HG02981 (cell line): ENCODE measurements around the gene MAP1LC3B2.
A peak's percentile ranks its signal among the peaks of the same experiment; 100 is the strongest.

Experiments used
- ATAC-seq: cut with Tn5 transposase; IDR thresholded peaks from one replicate; pipeline ENCODE4 v1.9.1; 2021; ENCODE audit warnings: mild to moderate bottlenecking, moderate library complexity; ENCODE audit not compliant: unreplicated experiment

MAP1LC3B2 gene

DNA sequence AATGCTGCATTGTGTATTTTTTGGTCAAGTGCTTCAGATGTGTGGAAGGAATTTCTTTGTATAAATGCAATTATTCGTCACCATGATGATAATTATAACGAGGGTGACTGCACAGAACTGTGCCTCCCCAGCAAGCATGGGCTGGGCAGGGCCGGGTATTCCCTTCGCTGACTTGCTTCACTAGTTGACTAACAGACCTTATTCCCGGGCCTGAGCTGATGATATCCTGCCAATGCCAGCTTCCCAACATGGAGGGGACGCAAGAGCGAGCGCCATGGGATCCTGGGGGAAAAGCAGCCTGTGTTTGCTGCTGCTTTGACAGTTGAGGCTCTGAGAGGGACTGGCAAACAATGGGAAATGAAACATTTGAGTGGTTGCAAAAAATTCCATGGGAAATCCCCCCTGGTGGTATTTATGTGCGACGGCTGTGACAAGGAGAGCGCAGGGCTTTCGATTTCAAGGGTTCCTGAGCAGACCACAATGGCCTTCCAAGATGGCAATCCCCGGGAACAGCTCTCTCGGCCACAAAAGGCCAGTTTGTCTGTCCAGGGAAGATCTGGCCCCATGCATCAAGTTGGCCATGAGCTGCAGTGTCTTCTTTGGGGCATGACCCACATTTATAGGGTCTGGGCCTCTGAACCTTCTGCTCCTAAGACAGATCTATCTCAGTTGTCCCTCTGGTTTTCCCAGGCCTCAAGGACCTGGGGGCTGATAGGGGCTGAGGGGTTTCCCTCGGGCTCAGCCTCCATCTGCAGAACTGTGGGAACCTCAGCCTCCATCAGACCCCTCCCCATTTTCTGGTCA, 21.9 kb upstream of the MAP1LC3B2 start:
- ATAC-seq: peak; percentile 30

DNA sequence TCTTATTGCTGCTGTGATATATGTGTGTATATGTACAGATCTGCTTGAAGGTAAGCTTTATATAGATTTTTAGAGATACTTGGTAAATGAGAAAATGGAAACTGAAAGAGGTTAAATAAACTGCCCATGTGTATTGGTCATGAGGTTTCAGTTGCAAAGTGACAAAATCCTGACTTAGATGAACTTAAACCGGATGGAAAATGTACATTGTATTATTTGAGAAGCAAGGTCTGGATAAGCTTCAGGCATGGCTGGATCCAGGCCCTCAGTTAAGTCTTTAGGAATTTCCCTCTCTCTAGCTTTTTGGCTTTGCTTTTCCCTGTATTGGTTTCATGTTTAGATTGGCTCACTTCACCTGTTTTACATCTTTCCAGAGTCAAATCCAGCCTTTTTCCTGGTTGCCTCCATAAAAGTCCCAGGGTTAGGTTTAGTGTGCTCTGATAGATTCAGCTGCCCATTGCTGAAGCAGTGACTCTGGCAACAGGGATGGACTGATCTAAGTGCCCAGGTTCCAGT, 21.0 kb upstream of the MAP1LC3B2 start:
- ATAC-seq: peak; percentile 41

DNA sequence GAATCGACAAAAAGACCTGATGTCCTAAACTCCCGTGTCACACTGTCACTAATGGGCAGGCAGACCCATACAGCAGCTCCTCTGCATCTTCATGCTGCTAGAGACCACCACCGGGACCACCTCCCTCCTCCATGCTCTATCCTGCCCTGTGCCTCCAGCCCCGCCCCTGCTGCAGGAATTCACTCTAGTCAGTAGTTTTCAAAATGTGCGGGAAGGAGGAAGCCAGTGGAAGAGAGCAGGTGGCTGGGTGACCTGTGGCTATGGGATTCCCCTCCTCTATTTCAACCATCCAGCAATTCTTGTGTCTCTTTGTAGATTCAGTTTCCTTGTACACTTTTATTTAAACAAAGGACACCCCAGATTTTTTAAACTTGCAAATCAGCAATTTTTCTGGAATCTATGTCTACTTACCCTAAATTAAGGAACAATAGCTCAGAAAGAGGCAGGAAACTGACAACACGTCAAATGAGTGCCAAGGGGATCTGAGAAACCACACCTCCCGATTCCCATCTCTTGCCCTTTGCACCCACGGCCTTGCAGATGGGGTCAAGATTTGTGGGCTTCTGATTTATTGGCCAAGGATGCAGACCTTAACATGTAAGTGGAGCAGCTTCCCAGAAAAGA, 20.4 kb upstream of the MAP1LC3B2 start:
- ATAC-seq: no peak

DNA sequence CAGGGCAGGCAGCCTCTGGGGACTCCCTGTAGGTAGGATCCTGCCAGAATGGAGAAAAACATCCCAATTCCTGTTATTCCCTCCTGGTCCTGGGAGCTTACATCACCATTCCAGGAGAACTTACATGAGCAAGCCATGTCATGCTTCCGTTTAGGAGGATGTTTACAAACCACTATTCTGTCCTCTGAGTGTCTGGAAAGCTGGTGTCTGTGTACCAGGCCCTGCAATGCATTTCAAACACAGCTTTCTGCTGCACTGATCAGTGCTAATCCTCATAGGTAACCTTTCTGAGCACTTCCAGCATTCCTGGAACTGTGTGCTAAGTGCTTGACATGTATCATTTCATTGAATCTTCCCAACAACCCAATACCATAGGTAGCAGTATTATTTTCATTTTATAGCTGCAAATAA, 19.8 kb upstream of the MAP1LC3B2 start:
- ATAC-seq: no peak

DNA sequence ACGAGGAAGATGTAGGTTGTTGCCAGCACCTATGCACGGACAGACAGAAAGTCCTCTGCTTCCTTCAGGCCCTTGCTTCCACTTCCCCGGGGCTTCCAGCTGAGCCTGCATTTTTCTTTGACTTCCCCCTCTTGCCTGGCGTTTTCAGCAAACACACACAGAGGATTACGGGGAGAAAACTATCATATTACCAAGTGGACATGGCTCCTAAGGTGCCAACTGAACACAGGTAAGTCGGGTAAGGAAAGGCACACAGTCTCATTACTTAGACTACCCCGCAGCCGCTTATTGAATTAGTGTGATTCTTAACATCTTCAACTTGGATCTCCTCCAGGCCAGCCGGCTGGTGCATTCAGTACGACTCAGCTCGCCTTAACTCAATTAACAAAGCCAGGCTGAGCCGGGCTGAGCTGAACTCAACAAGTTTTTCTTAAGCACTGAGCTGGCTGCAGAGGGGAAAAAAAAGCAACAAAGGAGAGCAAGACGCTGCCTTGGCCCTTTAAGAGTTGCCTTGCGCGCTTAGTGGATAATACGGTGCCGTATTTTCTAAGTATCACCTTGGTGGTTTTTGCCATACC, 19.2 kb upstream of the MAP1LC3B2 start:
- ATAC-seq: no peak

DNA sequence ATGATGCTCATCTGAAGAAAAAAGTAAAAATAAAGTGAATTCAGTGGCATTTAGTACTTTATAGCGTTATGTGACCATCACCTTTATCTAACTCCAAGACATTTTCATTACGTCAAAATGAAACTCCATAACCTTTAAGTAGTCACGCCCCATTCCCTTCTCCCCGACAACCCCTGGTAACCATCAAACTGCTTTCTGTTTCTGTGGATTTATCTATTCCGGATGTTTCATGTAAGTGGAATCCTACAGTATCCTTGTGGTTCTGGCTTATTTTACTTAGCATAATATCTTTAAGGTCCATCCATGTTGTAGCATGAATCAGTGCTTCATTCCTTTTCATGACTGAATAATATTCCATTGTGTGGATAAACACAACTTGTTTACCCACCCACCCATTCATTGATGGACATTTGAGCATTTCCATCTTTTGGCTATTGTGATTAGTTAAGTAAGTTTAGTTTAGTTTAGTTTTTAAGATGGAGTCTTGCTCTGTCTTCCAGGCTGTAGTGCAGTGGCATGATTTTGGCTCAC, 18.5 kb upstream of the MAP1LC3B2 start:
- no peak for ATAC-seq

DNA sequence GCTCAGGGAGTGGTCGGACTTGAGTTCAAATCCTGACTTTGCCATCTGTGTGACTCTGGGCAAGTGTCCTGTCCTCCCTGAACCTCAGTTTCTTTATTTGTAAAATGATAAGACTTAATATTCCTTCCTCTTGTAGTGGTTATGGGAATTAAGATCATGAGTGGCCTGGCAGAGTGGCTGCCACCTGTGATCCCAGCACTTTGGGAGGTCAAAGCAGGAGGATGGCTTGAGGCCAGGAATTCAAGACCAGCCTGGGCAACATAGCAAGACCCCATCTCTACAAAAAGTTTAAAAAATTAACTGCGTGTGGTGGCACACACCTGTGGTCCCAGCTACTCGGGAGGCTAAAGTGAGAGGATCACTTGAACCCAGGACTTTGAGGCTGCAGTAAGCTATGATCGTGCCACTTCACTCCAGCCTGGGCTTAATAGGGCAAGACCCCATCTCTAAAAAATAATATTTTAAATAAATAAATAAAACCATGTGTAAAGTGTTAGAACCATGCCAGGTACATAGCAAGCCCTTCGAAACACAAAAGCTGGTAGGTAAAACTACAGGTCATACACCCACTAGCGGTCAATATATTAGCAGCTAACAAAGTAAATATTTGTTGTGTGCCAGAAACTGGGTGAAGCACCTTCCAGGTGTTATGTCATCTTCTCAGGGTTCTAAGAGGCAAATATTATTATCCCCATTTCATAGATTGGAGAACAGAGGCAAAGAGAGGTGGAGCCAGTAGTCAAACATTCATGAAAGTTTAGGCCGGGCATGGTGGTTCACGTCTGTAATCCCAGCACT, 17.4 kb upstream of the MAP1LC3B2 start:
- ATAC-seq: no peak

DNA sequence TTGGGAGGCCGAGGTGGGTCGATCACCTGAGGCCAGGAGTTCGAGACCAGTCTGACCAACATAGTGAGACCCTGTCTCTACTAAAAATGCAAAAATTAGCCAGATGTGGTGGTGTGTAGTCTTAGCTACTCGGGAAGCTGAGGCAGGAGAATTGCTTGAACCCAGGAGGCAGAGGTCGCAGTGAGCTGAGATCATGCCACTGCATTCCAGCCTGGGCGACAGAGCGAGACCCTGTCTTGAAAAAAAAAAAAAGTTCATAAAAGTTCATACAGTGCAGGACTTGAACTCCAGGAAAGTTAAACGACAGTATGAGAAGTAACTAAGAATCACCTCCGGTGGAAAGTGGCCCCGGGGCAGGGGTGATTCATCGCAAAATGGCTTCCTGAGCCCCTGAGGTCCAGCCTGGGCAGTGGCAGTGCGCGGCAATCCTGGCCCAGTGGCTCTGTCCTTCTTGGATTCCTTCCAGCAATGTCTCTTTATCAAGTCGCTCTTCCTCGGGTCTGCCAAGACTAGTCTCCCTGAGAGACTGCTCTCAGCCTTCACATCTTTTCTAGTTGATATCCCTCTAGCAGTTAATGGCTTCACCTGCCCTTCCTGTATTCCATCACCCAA, 16.7 kb upstream of the MAP1LC3B2 start:
- ATAC-seq: no peak

DNA sequence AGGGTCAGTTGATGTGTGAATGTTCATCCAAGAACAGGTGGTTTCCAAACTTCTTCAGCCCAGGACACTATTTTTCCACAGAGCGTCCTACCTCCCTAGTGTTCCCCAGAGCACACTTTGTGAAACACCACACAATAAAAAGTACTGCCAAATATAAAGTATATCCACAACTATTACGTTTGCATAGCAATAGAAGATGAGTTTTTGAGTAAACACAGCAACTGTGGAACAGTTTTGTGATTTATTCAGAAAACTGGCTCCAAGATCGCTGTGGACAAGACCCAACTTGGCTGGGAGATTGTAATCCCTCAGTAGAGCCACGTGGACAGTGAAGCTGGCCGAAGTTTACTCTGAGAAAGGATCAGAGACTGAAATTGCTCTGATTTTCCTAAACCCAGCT, 14.5 kb upstream of the MAP1LC3B2 start:
- ATAC-seq: no peak

DNA sequence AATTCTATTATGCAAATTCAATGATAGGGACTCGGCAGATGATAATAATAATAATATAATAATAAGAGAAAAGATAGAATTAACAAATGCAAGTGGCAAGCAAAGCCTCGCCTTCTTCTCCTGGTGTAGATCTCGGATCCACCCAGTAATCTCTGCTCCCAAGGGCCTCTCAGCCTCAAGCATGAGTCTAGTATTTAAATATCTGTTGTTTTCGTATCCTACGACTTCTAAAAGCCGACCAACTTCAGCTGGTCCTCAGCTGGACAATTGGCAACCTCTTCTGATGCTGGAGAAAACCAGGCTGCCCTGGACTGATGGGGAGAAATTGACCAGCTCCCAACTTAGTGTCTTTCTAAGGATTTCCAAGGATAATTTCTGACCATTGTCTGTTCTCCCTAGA, 14.0 kb upstream of the MAP1LC3B2 start:
- no peak for ATAC-seq

DNA sequence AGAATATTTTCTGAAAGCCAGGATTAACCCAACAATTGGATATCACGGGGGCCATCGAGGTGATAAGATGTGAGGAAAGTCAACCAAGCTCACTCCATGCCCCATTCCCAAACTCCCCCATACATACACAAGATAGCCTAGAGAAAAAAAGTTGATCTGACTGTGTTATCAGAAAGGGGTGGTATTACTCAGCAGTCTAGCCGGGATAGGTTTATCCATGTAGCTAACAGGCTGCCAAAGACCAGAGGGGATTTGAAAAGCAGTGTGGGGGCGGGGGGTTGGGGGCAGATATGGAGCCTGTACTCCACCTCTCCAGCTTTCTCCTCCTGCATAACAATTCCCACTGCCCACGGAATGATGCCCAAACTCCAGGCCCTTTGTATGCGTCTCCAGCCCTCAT, 13.2 kb upstream of the MAP1LC3B2 start:
- no peak for ATAC-seq

DNA sequence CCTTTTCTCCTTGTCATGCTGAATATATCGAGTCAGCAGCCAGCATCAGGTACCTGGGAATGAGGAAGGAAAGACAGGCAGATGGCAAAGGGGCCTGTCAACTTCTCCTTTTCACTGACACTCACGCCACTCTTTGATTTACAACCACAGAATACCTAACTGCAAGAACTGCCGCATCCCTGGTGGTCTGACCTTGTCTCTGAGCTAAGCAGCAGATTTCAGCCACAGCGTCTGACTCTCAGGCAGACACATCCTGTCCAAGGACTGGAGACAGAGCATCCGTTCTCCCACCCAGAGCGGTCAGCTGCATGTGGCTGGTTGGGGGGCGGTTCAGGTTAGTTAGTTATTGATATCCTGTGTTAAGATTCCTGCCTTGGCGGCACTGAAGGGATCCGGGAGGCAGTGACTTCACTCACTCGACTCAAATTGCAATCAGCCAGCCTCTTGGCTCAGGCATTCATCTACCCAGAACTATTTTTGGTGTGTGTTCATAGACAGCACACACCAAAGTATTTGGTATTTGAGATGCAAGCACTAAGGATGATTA, 11.2 kb upstream of the MAP1LC3B2 start:
- peak; percentile 98 for ATAC-seq

DNA sequence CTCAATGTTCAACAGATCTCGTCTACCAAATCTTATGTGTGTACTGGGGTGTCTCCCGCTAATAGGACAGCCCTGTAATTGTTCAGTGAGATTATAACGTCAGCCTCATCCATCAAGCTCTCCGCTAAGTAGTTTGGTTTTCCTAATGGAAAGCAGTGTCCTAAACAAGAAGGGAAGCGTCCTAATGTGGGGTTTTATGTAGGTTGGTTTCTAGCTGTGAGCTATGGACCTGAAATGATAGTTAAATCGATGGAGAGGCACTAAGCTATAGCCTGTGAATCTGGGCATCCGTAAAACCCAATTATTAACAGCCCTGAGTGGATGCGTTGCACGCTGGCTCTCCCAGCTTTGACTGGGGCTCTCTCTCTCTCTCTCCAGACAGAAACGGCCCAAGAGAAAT, 9.2 kb upstream of the MAP1LC3B2 start:
- ATAC-seq: no peak

DNA sequence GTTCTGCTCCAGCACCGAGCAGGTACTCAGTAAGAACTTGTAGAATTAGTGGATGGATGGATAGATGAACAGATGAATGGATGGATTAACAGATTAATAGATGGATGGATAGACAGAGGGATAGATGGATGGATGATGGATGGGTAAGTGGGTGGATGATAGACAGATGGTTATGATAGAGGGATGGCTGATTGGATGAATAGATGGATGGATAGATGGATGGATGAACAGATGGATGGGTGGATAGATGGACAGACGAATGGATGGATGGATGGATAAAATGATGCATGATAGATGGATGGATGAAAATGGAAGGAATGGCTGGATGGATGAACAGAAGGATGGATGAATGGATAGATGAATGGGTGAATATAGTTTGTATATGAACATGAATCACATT, 8.0 kb upstream of the MAP1LC3B2 start:
- no peak for ATAC-seq

DNA sequence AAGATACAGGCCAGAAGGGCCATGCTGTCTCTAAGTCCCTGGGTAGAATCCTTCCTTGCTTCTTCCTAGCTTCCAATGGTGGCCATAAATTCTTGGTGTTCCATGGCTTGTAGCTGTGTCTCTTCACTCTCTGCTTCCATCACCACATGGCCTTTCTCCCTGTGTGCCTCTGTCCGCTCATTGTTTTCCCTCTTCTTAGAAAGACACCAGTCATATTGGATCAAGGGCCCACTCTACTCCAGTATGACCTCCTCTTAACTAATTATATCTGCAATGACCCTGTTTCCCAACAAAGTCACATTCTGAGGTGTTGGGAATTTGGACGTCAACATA, 7.6 kb upstream of the MAP1LC3B2 start:
- ATAC-seq: no peak

DNA sequence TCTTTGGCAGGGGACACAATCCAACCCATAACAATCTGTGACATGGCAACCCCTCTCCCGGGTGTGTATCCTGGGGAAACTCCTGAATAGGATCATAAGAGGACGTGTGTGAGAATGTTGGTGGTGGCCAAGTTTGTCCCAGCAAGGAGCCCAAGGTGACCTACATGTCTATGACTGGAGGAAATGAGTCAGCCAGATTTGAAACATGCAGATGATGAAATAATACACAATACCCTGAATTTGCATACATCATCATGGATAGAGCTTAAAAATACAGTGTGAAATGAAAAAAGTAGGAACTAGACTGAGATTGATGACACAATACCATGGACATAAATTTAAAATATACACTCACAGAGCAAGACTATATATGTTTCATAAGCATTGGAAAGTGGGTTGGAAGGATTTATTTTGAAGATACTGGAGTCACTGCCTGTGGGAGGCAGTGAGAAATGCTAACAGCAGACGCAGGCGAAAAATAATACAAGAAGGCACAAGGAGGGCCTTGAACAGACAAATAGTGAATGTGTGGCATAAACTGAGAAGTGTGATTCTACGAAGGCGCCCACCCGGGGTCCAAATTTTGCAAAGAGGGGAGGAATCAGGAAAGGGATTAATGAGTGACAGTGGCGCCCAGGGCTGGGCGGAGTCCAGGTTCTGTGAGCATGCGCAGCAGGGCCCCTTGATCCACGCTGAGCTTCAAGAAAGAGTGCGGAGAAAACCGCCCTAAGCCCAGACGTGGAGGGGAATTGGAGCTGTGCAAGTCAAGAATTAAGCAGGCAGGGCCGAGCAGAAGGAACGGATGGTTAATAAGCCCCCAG, 7.0 kb upstream of the MAP1LC3B2 start:
- ATAC-seq: no peak

DNA sequence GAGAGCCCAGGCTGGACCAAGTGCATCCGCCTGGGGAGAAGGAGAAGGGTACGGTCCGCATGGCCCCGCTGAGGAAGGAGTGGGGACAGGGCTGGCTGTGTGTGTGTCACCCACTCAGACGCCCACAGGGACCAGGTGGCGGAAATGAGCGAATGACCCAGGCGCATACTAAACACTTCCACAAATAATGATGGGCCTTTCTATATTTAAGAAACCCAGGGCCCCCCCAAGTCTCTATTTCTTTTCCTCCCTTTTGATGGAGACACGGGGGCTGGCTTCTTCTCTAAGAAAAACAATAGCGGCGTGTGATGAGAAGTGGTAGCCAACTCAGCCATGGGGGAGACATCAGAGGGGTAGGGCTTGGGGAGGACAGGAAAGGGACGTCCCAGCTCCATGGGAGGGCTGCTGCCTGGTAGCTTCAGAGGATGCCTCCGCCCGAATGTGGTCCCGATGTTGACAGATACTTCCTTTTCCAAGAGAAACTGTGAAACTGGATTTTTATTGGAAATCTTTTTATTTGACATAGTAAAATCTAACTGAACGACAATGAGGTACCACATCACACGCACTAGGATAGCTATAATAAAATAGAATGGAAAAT, 6.3 kb upstream of the MAP1LC3B2 start:
- ATAC-seq: no peak

DNA sequence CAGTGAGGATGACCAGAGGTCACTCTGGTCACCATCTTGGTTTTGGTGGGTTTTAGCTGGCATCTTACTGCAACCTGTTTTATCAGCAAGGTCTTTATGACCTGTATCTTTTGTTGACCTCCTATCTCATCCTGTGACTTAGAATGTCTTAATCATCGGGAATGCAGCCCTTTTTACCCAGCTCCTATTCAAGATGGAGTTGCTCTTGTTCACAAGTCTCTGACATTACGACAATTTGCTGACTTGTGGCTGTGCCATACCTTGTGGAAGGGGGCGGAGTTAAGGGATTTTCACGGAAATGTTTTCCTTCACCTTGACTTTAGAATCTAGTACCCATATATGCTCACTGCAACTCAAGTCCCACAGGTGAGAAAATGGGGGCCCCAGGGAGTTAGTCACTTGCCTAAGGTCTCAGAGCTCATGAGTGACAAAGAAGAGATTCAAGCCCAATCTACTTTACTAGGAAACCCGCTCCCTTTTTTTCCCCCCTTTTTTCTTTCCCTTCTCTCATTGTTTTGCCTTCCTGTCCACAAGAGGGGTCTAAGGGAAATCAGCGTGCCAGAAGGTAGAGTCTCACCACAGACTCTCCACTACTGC, 2.7 kb upstream of the MAP1LC3B2 start:
- no peak for ATAC-seq
